Measurements from ENCODE around the gene THBS1.

THBS1 gene

DNA sequence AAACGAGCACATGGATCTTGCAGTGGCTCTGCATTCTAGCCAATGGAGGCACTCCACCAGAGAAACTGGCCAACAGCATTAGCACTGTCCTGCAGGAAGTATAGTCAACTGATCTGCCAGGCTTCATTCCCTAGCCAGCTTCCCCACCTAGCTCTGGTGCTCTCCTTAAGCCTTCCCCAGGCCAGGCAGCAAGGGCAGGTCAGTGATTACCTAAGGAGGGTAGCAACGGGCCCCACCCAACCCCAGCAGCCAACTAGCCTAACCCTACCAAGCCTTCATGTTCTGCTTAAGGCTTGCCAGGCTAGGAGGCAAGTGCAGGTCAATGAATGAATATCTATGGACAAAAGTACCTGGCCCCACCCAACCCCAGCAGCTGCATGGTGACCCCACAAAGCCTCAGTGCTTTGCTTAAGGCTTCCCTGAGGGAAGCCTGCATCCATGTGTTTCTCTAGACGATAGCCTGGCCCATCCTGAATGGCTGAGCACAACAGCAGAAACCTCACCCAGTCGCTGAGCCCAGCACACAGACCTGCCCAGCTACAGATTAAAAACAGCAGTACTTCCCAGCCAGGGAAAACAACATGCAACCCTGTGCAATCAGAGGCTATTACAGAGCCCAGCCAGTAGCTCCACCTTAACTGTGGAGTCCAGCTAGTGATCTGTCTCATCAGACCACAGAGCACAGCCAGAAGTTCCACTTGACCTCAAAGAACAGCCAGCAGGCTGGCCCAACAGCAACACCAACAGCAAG lies 28.5 kb downstream of the THBS1 start:
- FAIRE-seq: no peak

- FAIRE-seq: no peak
Measured at GRCh38 chr15:39610665-39611064, 29.8 kb downstream of the THBS1 start.

- FAIRE-seq: no peak
Measured at GRCh38 chr15:39613271-39613670, 32.4 kb downstream of the THBS1 start.

- FAIRE-seq: no peak
Measured at GRCh38 chr15:39613861-39614260, 33.0 kb downstream of the THBS1 start.

DNA sequence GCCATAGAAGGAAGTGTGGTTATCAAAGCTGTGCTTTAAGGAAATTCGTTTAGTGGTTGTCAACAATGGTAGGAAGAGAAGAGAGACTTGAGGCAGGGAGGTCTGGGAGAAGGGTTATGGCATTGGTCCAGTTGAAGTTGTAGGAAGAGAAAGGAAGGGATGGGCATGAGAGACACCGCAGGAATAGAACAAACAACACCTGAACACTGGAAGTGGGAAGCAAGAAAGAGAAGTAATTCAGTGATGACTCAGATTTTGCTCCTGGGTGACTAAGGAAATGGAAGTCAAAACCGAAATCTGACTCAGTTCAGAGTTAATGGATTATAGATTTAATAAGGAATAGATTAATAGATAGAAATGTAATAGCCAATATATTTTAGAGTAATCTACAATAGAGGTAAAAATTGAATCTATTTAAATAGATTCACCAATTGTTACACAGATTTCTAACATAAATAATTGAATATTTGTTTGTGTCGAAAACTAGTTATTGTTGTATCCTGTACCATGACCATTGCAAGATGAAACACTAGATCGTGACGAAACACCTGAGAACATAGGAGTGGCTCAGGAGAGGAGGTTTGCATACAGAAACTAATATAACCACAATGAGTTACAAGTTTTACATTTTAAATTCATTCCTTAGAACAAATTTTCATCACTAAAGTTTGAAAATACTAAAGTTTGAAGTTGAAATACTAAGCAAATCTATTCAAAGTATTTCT lies 36.0 kb downstream of the THBS1 start:
- no peak for FAIRE-seq

GRCh38 chr15:39618063-39618823 lies 37.4 kb downstream of the THBS1 start:
- FAIRE-seq: no peak

- no peak for FAIRE-seq
Measured at GRCh38 chr15:39621210-39621609, 40.3 kb downstream of the THBS1 start.

GRCh38 chr15:39621976-39622375 lies 41.1 kb downstream of the THBS1 start:
- no peak for FAIRE-seq

DNA sequence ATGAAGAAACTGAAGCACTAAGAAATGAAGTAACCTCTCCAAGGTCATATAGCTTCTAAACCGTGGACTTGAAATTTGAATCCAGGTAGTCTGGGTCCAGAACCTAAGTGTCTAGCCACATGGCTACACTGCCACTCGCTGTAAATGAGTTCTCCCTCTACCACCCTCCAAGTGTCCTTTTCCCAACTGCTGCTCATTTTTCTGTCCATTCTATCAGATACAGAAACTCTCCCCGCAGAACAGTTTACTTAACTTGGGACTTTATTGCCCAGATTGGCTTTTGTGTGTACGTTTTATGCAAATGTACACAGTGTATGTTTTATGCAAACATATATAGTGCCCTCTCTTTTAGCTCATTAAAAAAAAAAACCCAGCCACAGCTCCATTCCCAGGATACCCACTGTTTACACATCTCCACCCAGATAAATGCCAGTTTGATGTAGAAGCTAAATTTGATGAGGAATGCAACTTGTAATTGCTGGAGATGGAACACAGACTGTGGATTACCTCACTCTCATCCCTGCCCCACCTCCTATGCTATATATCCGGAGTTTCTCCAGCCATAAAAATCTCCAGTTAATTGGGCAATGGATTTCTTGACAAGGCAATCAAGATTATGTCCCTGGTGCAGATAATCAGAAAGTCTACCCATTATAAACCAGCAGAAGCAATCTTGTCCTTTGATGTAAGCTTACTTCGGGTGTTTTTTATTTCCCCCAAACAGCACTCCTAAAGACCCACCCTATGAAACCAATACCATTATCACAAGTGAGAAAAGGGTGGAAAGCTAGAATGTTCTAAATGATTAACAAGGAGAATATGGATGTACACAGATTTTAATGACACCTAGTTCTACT lies 42.0 kb downstream of the THBS1 start:
- no peak for FAIRE-seq

DNA sequence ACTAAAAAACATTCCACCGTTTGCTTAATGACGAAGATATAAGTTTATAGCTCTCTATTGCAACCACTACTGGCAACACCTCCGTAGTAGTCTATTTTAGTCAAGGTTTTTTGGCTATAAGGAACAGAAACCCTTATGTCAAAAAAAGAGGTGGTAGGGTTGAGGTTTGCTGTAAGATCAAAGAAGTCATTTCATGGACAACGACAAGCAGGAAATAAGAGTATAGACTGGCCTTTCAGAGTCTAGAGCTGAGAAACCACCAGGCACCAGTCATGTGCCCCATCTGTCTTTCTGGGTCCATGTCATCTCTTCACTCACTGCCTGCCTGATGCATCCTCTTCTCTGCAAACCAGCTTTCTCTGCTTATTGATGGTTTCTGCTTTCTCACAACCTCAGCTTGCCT lies 42.7 kb downstream of the THBS1 start:
- FAIRE-seq: no peak

DNA sequence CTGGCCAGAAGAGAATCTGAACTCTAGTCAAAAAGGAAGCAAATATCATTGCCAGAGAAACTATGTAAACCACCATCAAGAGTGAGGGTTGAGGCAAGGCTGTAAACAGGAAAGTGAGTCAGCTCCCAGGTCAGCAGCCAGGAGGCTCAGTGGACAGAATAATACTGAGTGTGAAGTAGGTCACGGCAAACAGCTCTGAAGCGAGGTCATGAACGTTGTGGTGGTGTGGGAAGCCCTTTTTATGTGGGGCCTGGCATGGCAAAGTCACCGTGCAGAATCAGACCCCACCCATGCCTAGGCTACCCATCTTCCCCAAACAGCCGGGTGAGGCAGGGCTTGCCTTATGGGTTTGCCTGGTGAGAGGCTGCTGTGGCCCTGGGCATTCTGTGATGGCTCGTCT lies 43.9 kb downstream of the THBS1 start:
- no peak for FAIRE-seq

- no peak for FAIRE-seq
Measured at GRCh38 chr15:39625451-39625850, 44.6 kb downstream of the THBS1 start.

DNA sequence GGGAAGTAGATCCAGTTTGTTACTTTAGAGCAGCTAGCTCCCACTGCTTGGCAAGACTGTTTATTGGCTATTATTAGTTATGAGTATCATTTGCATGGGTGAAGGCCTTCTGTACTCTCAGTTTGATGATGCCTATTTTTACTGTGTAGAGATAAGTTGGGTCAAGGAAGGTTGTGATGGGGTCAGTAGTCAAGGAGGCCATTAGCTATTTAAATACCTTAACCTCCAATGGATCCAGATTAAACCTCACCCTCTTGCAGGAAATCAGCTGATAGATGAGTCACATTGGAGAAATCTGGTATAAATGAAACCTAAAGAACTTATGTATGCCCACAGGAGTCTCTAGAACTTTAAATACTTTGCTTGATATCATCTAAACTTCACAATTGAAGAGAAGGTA lies 45.0 kb downstream of the THBS1 start:
- FAIRE-seq: no peak

DNA sequence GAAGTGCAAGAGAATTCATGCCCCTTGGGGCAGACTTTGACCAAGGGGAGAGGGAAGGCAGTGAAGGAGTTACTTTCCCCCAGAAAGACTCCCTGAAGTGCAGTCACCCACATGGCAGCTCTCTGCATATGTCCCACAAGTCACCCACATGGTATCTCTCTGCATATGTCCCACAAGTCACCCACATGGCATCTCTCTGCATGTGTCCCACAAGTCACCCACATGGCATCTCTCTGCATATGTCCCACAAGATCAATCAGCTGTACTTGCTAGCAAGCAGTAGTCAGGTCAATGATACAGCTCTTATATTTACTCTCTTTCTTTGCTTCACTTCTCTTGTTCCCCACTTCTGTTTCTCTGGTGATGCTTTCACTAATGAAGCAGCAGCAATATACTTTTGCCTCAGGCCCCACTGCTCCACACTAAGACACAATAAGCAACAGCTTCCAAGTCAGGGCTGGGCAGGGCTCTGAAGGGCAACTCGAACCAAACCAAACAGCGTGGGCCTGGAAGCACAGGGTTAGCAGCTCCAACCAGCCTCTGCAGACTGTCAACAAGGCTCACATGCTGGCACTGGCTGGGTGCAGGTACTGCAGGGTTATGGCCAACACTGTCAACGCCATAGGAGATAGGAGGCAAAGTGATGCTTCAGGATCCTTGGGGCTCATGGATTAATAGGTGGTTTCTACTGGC lies 46.7 kb downstream of the THBS1 start:
- FAIRE-seq: no peak

GRCh38 chr15:39628144-39628508 lies 47.2 kb downstream of the THBS1 start:
- FAIRE-seq: no peak

DNA sequence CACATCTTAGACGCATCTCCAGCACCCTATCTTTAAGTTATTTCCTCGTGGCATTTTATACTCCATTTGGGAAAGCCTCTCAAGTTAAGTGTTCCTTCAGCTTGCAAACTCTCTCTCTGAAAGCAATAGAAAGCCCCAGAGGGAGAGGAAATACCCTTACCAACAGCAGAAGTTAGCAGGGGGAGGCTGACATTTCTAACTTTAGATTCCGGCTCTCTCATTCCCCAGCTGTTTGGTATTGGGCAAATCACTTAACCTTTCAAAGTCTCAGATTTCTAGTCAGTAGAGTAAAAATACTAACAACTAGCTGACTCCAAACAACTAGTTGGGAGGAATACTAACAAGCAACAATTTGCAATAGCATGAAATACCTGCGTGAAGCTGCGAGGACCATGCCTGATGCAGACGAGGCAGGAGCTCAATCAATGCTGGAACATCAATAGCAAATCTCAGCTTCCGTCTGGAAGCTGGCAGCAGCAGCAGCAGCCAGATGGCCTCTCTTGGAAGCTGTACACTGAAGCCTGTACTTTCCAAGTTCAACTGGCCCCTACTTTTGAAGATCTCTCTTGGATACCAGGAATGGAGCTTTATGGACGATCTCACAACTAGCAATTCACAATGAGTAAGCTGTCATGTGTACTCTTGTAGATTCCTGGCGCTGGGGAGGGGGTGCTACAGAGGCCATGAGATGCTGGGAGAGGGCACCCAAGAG lies 47.8 kb downstream of the THBS1 start:
- no peak for FAIRE-seq

DNA sequence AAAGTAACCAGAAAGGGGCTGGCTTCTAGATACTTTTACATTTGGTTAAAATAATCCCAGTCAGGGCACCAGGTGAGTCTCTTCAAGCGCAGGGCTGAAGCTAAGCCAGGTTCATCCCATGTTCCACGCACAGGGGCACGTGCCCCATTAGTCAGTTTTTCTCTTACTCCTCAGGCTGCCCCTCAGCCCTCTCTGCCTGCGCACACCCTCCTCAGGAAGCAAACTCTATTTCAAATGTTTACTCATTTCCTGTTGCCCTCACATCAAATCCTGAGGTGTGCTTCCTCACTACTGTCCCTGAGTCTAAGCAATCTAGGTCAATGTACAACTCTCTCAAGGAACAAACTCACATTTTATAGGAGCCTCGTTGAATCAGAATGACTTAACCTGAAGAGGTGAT lies 48.5 kb downstream of the THBS1 start:
- no peak for FAIRE-seq

GRCh38 chr15:39629906-39630305 lies 49.0 kb downstream of the THBS1 start:
- FAIRE-seq: no peak

DNA sequence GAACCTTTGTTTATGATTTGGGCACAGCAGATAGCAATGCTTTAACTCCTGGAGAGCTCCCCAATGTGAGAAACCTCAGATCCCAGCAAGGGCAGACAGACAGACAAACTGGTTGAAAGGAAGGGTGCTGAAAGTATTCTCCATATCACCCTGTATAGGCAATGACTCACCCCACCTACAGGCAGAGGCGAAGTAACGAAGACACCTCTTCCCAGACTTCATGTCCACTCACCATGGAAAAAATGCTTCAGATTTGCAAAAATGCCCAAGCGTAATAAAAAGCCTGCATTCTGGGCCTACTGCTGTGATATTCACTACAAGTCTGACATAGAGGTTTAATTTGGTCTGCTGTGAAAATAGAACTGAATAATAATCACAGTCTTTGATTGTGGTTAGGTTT lies 50.5 kb downstream of the THBS1 start:
- FAIRE-seq: no peak

- no peak for FAIRE-seq
Measured at GRCh38 chr15:39638041-39638440, 57.2 kb downstream of the THBS1 start.

GRCh38 chr15:39639037-39639436 lies 58.2 kb downstream of the THBS1 start:
- FAIRE-seq: no peak

DNA sequence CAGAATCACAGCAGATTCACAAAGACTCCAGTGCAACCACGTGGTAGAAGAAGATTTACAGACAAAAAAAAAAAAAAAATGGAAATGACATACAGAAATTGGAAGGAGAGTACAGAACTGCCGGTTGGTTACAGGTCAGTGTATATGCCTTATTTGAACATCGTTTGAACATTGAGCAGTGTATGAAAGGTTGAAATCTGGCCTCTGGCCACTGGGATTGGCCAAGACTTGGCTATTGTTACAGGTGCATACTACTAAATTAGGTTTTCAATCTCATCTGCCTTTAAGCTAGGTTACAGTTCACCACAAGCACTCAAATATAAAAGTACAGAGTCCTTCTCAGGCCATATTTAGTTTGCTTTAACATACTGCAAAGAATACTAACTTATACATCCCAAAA lies 59.8 kb downstream of the THBS1 start:
- no peak for FAIRE-seq
